Natural killer cell (primary cell): ENCODE data around the gene OR11A1. TPM values are rescaled to one million over a fixed set of nuclear protein-coding genes. Genes with fewer than 3 reads are reported as not detected.

ENCODE experiments used
- ATAC-seq, 3 donors: fragments of 150-1000 bp in 2 of 3; fragments of 200-7000 bp in 1 of 3; cut with Tn5 transposase; 1 replicate in 1 of 3; 2 replicates in 2 of 3; pipeline ENCODE4 v1.10.0; 2021; ENCODE audit warnings: mild to moderate bottlenecking in 2 of 3, moderate library complexity in 2 of 3
- DNase-seq, 2 donors: peaks; one replicate each; pipeline versions ENCODE4 v3.0.0 to v3.0.0-alpha.2; 2013 to 2021; ENCODE audit warnings: mixed read lengths in 1 of 2
- H3K27ac ChIP-seq: one replicate; pipeline ENCODE4 v1.5.1; 2013; ENCODE audit warnings: mild to moderate bottlenecking, low read length
- H3K27me3 ChIP-seq: one replicate; pipeline ENCODE4 v1.6.1; 2013; ENCODE audit warnings: low read length; ENCODE audit not compliant: control insufficient read depth, insufficient read depth
- H3K36me3 ChIP-seq: one replicate; pipeline ENCODE4 v1.6.1; 2013; ENCODE audit warnings: low read length; ENCODE audit not compliant: control insufficient read depth, insufficient read depth
- H3K4me1 ChIP-seq: one replicate; pipeline ENCODE4 v1.6.1; 2013; ENCODE audit warnings: low read length; ENCODE audit not compliant: control insufficient read depth, insufficient read depth
- H3K4me3 ChIP-seq: one replicate; pipeline ENCODE4 v1.5.1; 2013; ENCODE audit warnings: low read length
- H3K9me3 ChIP-seq: one replicate; pipeline ENCODE4 v1.6.1; 2013; ENCODE audit warnings: low read length; ENCODE audit not compliant: control insufficient read depth, insufficient read depth
- H3K27ac Mint-ChIP-seq, 2 donors: one replicate each; pipeline ENCODE4 v1.8.0; 2022; ENCODE audit warnings: mild to moderate bottlenecking in 2 of 2, mixed read lengths in 2 of 2, moderate library complexity in 1 of 2
- H3K27me3 Mint-ChIP-seq, 2 donors: one replicate each; pipeline ENCODE4 v1.8.0; 2022; ENCODE audit warnings: low read depth in 2 of 2, mixed read lengths in 2 of 2
- H3K36me3 Mint-ChIP-seq: one replicate; pipeline ENCODE4 v1.8.0; 2022; ENCODE audit warnings: mixed read lengths
- H3K4me1 Mint-ChIP-seq, 2 donors: one replicate each; pipeline ENCODE4 v1.8.0; 2022; ENCODE audit warnings: mixed read lengths in 2 of 2
- H3K4me3 Mint-ChIP-seq: one replicate; pipeline ENCODE4 v1.8.0; 2022; ENCODE audit warnings: mild to moderate bottlenecking, moderate library complexity, mixed read lengths
- H3K9me3 Mint-ChIP-seq, 2 donors: one replicate each; pipeline ENCODE4 v1.8.0; 2022; ENCODE audit warnings: mixed read lengths in 2 of 2
- CTCF ChIP-seq: fragments of 200-600 bp; IDR thresholded peaks from one replicate; pipeline ENCODE4 v1.8.0; 2022; ENCODE audit warnings: antibody characterized with exemption
- WGBS: methylation state at CpG from one replicate; pipeline ENCODE4 v1.1.7; 2013; ENCODE audit warnings: missing lambda C conversion rate; ENCODE audit not compliant: insufficient coverage; 5-methylcytosine and 5-hydroxymethylcytosine counted together
- intact Hi-C: fragments of 100-400 bp; cut with micrococcal nuclease; formaldehyde crosslinking; loops from one replicate; pipeline ENCODE4 v1.14.2; 2022
- total RNA-seq, 4 donors: library from RNA; stranded (reverse); fragments of 120-200 nt in 1 of 4; gene quantifications; one replicate each; pipeline versions ENCODE4 v1.2.3 to v1.2.4, GENCODE V29; 2013 to 2022

Gene OR11A1
- total RNA-seq, 3 donors from 2014 or later (not counting 1 experiment from before 2014, with no cell fraction given) = not detected

- no peak for ATAC-seq
- Mint-ChIP-seq H3K27me3 (peaks cover 6 to 28% of the 10 kb centered on the region in 2 donors), H3K4me3 (no peak overlapping the region), H3K4me1 (no peaks in the 10 kb centered on the region), H3K27ac (no peak overlapping the region), H3K36me3 (no peaks in the 10 kb centered on the region), H3K9me3 (no peaks in the 10 kb centered on the region)
- H3K4me3 ChIP-seq = no peak overlapping the region
- no peak for DNase-seq
- H3K36me3 ChIP-seq = no peaks in the 10 kb centered on the region
- no peaks in the 10 kb centered on the region for H3K4me1 ChIP-seq
- intact Hi-C loops = no loop called here
- H3K27ac ChIP-seq = no peak overlapping the region
- no peaks in the 10 kb centered on the region for H3K27me3 ChIP-seq
- no peaks in the 10 kb centered on the region for H3K9me3 ChIP-seq
- TF ChIP-seq CTCF = no peak
- 85% methylated on average over 5 of the region's 5 CpGs for WGBS
These were observed 21.9 kb upstream of the OR11A1 start for GRCh38 chr6:29478740-29479139.

- intact Hi-C loops = no loop called here
- Mint-ChIP-seq H3K4me1 (no peaks in the 10 kb centered on the region), H3K4me3 (no peak overlapping the region), H3K9me3 (no peaks in the 10 kb centered on the region), H3K36me3 (no peaks in the 10 kb centered on the region), H3K27ac (no peak overlapping the region), H3K27me3 (peaks cover 10 to 26% of the 10 kb centered on the region in 2 donors)
- H3K27ac ChIP-seq = no peak overlapping the region
- no peaks in the 10 kb centered on the region for H3K9me3 ChIP-seq
- H3K36me3 ChIP-seq = no peaks in the 10 kb centered on the region
- 79% methylated on average over 5 of the region's 5 CpGs for WGBS
- ATAC-seq (no peak), DNase-seq (no peak)
- H3K4me1 ChIP-seq = no peaks in the 10 kb centered on the region
- H3K27me3 ChIP-seq = no peaks in the 10 kb centered on the region
- H3K4me3 ChIP-seq = no peak overlapping the region
- TF ChIP-seq CTCF = no peak
These were observed 21.1 kb upstream of the OR11A1 start for GRCh38 chr6:29477923-29478450.

GRCh38 chr6:29474996-29475395 lies 18.1 kb upstream of the OR11A1 start:
- ATAC-seq = no peak
- Mint-ChIP-seq H3K36me3 (no peaks in the 10 kb centered on the region), H3K4me1 (no peaks in the 10 kb centered on the region), H3K27ac (no peak overlapping the region), H3K27me3 (peaks cover 14 to 20% of the 10 kb centered on the region in 2 donors), H3K9me3 (no peaks in the 10 kb centered on the region), H3K4me3 (no peak overlapping the region)
- intact Hi-C loops = no loop called here
- Histone ChIP-seq H3K9me3 (no peaks in the 10 kb centered on the region), H3K27me3 (no peaks in the 10 kb centered on the region), H3K4me3 (no peak overlapping the region), H3K27ac (no peak overlapping the region), H3K36me3 (no peaks in the 10 kb centered on the region), H3K4me1 (no peaks in the 10 kb centered on the region)
- no peak for TF ChIP-seq CTCF
- WGBS = 100% methylated on average over 2 of the region's 2 CpGs
- DNase-seq = no peak

- Mint-ChIP-seq H3K4me1 (no peaks in the 10 kb centered on the region), H3K36me3 (no peaks in the 10 kb centered on the region), H3K9me3 (no peaks in the 10 kb centered on the region), H3K27ac (no peak overlapping the region), H3K27me3 (peaks cover 14 to 21% of the 10 kb centered on the region in 2 donors), H3K4me3 (no peak overlapping the region)
- no peaks in the 10 kb centered on the region for H3K36me3 ChIP-seq
- DNase-seq = no peak
- no peak overlapping the region for H3K27ac ChIP-seq
- WGBS = 39% methylated on average over 6 of the region's 6 CpGs
- no peaks in the 10 kb centered on the region for H3K27me3 ChIP-seq
- H3K4me1 ChIP-seq = no peaks in the 10 kb centered on the region
- H3K4me3 ChIP-seq = no peak overlapping the region
- intact Hi-C loops = no loop called here
- no peaks in the 10 kb centered on the region for H3K9me3 ChIP-seq
- TF ChIP-seq CTCF = no peak
- no peak for ATAC-seq
These were observed 9.4 kb upstream of the OR11A1 start for GRCh38 chr6:29466241-29466640.
